HG03469 (cell line): ENCODE results near the gene SUSD6.
"Not testable (repeated sequence)": the region's sequence is repeated elsewhere in the genome, so short reads cannot be mapped to it uniquely, and the experiment has no call there.

Experiments
- ATAC-seq: cut with Tn5 transposase; IDR thresholded peaks from one replicate; pipeline ENCODE4 v1.9.1; 2021; ENCODE audit warnings: mild to moderate bottlenecking, moderate library complexity, moderate number of reproducible peaks; ENCODE audit not compliant: unreplicated experiment

The SUSD6 gene

DNA sequence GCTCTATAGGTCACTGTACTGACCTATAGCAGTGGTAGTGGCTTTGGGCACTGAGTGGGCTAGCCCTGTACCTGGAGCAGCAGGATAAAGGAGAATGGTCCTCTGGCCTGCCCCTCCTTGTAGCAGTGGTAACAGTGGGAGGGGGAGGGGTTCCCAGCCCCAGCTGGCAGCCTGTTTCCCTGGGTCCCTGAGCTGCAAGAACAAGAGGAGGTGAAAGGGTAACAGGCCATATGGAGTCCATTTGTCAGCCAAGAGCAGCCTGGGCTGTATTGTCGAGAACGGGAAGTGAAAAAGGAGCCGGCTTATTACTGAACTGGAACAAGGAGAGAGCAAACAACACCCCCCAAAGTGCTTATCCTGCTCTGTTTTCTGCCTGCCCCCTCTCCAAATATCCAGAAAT lies 81.7 kb downstream of the SUSD6 start:
- no peak for ATAC-seq

DNA sequence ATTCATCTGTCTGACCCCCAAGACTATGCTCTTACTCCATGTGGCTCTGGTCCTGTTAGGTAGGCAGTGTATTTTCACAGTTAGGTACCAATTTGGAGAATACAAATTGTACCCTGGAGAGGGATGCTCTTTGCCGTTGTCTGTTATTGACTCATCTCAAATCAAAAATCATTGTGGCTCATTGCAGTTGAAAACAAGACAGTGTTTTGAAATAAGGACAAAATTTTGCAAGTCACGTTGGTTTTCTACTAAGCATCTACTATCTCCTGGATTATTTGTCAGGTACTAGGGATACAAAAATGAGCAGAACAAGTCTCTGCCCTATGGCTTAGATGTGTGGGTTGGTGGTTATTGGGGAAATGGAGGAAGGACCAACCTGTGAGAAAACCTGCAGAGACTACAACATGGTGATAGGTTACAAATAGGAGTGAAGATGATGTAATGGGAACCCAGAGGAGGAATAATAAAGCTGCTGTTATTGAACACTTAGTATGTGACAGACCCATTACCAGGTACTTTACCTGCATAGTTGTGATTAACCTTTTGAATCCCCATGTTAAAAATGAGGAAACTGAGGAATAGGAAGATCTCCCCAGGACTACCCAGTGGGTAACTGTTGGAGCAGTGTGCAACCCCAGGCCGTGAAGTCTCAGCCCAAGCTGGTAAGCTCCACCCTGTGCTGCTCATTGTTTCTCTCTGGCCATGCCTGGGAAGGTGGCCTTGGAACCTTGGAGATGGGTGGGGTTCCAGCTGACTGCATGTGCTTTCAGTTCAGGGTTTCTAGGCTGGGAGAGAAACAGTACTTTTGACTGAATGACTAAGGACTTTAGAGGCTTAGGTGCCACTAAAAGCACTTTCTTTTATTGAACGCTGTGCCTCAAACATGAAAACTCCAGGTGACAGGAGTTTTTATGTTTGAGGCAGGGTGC lies 82.7 kb downstream of the SUSD6 start:
- no peak for ATAC-seq

DNA sequence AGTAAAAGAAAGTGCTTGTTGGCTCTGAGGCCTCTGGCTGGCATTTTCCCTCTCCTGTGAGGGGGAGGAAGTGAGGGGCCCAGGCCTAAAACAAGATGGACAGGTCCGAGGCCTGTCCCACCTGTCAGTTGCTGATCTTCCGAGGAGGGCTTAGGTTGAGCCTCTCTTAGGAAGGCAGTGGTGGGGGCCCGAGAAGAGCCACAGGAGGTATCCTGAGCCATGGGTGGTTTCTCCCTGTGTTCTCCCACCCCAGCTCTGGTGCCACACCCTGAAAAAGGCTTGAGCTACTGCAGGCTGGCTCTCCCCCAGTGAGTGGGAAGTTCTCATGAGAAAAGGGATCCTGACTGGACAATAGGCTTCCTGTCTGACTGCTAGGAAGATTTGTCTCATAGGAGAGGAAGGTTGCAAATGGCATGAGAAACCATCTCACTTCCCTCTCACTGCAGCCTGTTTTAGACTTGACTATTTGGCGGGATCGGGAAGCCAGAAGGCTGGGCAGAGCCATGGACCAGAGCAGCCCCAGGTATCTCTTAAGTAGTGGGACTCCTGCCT lies 83.4 kb downstream of the SUSD6 start:
- ATAC-seq: no peak

DNA sequence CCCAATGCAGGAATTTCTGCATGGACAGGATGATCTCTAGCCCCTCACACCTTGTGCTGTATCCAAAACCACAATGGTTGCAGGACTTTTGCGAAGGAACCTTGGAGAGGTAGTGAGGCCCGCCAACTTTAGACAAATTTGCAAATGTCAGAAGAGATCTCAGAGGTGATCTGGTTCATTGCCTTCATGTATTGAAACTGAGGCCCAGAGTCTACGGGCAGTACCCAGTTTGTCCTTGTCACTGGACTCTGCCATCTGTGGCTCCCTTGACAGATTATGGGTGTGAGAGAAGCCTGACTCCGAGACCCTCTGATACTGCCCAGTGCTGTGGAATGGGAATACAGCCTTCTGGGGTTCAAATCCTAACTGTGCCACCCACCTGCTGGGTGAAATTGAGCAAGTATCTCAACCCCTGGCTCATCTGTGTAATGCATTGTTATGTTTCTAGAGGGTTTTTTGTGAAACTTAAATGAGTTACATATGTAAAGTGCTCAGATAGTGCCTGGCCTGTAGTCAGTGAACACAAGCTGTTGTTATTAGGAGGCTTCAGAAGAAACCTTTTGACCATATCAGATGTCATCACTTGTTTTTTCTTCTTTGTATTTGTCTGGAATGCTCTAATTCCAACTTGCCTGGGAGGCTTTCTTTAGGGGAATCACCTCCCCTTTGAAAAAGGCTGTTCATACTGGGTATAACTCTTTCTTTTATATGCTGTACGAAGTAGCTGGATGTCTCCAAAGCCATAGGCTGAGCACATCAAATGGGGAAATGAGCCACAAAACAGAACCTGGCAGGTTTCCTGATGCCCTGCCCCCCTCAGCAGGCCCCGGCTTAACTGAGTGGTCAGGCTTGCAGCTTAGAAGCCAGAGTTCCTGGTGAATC lies 84.2 kb downstream of the SUSD6 start:
- ATAC-seq: no peak

DNA sequence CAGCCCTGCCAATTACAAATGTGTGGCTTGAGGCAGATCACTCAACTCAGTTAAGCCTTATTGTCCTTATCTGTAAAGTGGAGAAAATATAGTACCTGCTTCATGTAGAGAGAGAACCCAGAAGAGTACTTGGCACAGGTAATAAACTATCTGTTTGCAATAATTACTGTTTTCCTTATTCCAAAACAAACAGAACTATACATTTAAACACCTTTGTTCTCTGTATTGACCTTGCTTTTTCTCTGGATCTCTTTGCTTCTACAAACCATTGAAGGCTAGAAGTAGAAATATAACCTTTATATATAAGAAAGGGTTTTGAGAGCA lies 84.8 kb downstream of the SUSD6 start:
- ATAC-seq: no peak

DNA sequence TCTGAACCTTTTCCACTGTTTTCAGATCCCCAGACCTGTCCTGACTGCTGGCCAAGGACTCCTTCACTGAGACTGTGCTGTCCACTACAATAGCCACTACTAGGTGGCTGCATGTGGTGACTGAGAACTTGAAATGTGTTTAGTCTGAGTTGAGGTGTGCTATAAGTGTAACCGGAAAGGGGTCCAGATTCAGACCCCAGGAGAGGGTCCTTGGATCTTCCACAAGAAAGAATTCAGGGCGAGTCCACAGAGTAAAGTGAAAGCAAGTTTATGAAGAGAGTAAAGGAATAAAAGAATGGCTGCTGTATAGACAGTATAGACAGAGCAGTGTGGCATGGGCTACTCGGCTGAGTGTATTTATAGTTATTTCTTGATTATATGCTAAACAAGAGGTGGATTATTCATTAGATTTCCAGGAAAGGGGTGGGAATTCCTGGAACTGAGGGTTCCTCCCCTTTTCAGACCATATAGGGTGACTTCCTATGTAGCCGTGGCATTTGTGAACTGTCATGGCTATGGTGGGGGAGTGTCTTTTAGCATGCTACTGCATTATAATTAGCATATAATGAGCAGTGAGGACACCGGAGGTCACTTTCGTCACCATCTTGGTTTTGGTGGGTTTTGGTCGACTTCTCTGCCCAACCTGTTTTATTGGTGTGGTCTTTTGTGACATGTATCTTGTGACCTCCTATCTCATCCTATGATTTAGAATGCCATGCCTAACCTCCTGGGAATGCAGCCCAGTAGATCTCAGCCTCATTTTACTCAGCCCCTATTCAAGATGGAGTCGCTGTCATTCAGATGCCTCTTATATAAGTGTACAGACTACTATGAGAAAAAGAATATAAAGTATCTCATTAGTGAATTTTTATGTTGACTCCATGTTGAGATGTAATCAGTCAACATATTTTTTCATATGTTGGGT lies 85.5 kb downstream of the SUSD6 start:
- ATAC-seq: no peak

DNA sequence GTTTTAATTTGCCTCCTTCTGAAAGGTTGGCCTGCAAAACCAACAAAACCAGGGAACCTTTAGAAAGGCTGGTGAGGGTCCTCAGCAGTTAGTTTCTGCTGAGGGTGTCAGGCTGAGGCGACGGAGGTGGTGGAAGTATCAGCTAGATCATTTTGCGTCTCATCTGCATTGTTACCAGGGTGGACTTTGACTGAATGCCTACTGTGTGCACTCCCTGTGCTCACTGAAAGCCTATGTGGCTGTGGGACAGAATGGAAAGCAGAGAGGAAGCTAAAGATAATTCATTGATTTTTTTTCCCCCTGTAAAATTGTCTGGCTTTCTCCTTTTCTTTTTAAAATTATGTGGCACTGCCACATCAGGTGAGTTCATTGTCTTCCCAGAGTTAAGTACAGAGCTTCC lies 87.2 kb downstream of the SUSD6 start:
- no peak for ATAC-seq

DNA sequence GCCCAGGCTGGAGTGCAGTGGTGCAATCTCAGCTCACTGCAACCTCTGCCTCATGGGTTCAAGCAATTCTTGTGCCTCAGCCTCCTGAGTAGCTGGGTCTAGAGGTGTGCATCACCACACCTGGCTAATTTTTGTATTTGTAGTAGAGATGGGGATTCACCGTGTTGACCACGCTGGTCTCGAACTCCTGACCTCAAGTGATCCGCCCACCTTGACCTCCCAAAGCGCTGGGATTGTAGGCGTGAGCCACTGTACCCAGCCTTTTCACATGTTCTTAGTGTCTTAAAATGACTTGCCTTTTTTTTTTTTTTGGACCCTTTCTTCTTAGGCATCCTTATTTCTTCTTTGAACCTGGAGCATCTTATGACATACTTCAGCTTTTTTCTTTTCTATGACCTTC lies 87.8 kb downstream of the SUSD6 start:
- not testable (repeated sequence) for ATAC-seq

DNA sequence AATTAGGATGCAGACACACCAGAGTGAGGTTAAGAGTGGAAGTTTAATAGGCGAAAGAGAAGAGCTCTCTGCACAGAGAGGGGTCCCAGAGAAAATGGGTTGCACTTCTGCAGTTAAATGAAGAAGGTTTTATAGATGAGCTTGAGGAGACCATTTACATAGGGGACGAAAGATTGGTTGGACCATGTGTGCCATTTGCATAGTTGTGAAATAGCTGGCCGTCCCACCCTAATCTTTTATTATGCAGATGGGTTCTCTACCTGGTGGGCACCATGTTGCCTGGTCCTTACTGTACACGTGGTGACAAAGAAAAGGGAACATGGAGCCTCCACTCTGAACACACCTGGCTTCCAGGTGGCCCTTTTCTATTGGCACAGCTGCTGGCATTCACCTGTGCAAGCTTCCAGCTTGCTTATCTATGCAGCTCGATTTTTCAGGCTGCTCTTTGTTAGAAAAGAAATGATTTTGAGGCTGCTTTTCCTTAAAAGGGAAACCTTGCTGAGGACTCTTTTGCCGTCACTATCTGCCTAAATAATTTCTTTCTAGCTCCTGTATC lies 88.4 kb downstream of the SUSD6 start:
- no peak for ATAC-seq

DNA sequence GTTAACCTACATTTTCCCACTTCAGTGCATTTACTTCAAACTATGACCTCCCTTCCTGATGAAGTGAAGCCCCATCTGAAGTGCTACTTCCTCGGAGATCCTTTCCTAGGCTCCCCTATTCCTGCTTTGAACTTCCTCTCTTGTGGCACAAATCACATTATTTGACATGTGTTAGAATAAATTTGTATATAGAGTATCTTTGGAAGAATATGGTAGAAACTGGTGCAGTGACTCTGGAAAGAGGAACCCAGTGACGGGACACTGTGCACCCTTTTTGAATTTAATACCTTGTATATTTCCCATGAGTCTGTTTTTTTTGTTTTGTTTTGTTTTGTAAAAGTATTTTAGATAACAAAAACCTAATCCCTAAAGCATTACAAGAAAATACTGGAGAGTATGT lies 89.2 kb downstream of the SUSD6 start:
- ATAC-seq: no peak

DNA sequence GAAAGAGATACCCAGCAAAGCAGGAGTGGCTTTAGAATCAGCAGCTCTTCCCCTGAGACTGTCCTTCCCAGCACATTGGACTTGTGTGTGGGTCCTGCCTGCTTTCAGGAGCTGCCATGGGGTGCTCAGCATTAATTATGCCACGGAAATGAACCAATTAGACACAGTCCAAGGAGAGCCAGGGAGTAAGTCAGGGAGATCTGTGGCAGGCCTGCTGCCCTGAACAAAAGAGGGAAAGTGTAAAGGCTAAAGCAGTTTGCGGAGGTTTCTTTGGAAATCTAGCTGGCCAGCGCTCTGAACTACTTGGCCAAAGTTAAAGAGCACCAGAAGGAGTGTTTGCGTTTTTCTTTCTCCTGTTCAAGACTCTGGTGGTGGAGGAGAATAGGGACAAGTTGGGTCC lies 89.9 kb downstream of the SUSD6 start:
- ATAC-seq: no peak

DNA sequence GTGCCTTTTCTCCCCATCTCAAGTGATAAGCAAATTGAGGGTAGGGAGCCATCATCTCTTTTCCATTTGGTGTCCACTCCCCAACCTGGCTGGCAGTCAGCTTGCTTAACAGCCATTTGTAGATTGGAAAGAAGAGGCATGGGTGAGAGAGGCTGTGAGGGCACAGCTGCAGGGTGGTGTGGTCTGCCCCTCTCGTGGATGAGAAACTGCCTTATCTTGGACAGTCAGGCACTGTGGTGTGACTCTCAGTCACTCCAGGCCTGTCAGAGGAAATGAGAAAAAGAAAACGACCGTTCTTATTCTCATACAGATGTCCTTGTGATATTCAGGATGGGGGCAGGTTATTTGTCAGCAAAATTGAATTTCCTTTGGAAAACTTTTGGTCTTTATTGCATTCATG lies 90.5 kb downstream of the SUSD6 start:
- no peak for ATAC-seq

DNA sequence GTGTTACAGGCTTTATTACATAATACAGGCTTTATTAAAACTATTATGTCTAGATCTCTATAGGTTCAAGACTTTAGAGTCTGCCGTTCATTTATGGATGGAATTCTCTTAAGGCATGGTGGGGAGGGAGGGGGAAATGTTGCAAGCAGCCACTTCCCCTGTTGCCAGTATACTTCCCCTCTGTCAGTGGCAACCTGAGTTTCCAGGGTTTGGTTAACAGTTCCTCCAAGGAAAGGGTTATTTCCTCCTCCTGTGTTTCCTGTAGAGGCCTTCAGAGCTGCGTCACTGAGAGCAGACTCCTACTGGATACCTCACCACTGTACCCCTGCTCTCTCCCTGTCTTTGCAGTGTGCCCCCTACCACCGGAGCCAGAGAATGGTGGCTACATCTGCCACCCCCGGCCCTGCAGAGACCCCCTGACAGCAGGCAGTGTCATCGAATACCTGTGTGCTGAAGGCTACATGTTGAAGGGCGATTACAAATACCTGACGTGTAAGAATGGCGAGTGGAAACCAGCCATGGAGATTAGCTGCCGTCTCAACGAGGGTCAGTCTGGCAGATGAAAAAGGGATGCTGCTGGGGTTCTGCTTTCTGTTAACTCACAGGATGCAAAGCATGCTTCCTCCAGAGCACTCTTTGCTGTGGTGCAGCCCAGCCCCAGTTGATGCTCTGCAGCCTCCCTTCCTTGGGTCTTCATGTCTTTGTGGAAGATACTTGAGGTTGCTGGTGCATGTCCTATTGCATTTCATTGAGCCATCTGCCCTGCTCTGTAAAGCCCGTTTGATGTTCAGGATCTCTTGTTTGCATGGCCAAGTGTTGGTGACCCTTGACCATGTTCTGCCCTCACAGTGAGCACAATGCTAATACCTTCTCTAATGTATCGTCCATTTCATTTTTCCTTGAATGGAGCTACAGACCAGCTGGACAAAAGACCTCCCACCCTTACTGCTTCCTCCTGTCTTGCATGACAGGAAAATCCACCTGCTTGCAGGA lies 91.9 kb downstream of the SUSD6 start:
- no peak for ATAC-seq

DNA sequence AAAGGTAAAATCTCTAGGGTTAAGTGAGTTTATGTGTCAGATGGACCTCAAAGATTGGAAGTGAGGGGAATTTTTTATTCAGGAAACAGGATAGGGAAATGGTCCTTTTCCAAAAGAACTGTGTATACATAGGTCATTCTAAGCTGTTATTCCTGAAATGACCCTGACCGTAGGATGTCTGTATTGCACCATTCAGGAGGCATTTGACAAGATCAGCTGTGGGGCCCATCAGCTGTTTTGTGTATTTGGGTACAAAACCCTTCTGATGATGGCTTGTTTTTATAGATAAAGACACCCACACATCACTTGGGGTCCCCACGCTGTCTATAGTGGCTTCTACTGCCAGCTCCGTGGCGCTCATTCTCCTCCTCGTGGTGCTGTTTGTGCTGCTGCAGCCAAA lies 92.9 kb downstream of the SUSD6 start:
- ATAC-seq: no peak

DNA sequence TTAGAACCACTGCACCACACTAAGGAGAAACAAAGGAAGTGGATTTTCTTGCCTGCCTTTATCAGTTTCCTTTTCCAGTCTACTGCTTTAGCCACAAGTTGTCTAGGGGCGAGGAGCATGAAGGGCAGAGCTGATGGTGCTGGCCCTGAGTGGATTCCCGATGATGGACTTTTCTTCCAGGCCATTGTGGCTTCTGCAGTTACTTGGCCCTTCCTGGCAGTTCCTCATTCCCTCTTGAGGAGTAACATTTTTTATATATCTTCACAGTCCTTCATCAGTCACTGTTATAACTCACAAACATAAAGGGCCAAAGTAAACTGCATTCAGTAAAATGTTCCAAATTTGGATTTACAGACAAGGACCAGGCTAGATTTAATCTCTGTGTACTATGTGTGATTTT lies 94.3 kb downstream of the SUSD6 start:
- no peak for ATAC-seq

DNA sequence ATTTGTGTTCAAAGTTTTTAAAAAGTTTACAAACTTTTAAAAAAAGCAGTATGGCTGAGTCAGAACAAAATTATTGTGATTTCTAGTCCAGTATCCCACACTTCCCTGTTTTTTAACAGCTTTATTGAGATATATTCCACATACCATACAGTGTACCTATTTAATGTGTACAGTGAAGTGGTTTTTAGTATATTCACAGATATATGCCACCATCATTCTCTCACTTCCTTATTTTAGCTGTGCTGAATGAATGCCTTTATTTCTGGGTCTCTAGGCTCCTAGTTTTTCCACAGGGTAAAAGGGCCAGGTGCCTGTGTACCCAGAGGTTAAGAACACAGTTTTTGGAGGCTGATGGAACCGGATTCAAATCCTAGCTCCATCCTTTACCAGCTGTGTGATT lies 96.7 kb downstream of the SUSD6 start:
- ATAC-seq: no peak

DNA sequence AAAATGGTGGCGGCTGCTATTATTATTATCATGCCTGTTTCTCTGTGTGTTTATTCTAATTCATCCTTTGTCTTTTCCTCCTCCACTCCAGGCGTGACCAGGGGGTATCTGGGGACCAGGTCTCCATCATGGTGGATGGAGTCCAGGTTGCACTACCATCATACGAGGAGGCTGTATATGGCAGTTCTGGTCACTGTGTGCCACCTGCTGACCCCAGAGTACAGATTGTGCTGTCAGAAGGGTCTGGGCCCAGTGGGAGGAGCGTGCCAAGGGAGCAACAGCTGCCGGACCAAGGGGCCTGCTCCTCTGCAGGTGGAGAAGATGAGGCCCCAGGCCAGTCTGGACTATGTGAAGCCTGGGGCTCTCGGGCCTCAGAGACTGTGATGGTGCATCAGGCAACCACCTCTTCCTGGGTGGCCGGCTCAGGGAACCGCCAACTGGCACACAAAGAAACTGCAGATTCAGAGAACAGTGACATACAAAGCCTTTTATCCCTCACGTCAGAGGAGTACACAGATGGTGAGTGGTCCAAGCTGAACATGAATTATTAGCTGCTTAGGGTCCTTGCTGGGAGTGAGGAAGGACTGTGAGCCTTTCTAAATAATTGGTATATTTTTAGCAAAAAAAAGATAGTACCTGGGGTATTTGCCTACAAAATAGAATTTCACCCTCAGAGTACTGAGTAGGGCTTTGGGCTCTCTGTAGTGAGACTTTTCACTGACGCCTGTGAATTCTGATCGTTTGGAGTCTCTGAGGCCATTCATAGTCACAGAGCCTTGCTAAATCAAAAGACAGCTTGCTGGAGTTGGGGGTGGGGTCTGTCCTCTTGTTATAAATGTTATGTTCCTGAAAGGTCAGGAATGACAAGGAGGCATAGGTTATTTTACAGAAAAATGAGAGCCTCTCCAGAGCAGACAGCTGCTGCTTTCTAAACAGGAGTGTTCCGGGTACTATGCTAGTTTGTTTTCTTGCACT lies 97.5 kb downstream of the SUSD6 start:
- no peak for ATAC-seq

DNA sequence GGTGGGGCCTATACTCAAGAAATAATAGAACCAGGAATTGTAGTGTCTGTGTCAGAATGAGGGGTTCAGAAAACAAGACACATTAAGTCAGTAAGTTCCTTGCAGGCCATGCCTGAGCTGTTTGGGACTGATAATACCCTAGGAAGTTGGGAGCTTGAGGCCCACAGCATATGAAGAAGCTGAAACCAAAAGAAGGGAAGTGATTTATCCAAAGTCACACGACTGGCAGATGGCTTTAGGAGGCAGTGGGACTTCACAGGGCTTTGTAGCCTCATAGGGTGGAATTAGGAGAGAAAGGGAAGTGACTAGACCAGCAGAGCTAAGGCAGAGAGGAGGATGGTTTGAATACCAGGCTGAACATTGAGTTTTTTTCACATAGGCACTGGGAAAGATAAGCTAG lies 99.0 kb downstream of the SUSD6 start:
- no peak for ATAC-seq
